Measurements from ENCODE around the gene ZNF146. TPM values are rescaled to one million over a fixed set of nuclear protein-coding genes. Genes with fewer than 3 reads are reported as not detected.

The ZNF146 gene
- total RNA-seq, 1 donor from 2014 or later = 126 TPM

DNA sequence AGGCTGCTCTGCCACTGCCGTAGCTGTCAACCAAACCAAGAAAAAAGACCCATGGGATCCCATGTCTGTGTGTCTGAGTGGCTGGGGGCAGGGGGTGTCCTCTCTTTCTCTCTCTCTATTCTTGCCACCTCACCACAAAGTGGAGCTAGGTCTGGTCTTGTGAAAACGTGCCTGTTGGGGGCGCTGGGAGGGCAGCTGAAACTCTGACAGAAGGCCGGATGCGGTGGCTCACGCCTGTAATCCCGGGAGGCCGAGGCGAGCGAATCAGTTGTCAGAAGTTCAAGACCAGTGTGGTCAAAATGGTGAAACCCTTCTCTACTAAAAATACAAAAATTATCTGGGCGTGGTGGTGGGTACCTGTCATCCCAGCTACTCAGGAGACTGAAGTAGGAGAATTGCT, 29.2 kb downstream of the ZNF146 start:
- peaks cover 12% of the 10 kb centered on the region for H3K4me1 Mint-ChIP-seq
- DNase-seq (ENCODE audit: low spot score in 2 of 2, unreplicated experiment in 2 of 2) = no peak
- peaks cover 15% of the 10 kb centered on the region for H3K27me3 Mint-ChIP-seq (ENCODE audit: low read depth)

DNA sequence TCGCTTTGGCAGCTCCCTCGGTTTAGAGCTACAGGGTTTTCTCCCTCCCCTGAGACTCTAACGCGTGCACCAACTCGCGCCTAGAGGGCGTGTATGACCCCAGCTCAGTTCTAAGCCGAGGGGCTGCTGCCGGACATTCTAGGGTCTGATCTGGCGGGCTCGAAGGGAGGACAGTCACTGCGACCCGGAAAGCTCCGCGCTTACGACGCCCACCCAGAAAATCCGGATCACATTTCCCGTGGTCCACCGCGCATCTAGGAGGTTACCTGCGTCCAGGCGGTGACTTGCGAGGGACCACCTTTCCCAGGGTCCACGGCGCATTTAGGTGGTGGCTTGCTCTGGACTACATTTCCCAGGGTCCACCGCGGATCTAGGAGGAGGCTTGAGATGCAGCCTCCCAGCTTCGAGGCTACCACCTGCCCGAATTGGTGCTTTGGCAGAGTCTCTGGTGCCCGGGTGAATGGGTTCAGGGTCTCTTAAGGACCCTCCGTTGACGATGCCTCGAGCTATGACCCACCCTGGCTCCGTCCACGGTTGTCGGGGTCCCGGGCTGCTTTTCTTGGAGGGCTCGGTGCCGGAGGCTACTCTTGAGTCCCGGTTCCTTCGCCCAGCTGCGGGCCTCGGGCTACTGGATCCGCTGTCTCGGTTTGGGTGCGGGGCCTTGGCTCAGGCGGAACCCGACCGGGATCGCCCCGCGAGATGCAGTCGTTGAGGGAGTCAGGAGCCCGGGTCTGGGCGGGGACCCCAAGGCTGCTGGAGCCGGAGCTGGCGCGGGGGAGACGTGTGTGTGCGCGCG, 30.5 kb downstream of the ZNF146 start:
- Mint-ChIP-seq H3K4me3 (peak overlapping the region; percentile 59), H3K4me1 (peaks cover 12% of the 10 kb centered on the region), H3K27me3 (ENCODE audit: low read depth) (peaks cover 15% of the 10 kb centered on the region), H3K9me3 (peaks cover 3% of the 10 kb centered on the region), H3K36me3 (peaks cover 8% of the 10 kb centered on the region), H3K27ac (no peak overlapping the region)
- TF ChIP-seq, protein P1, sequence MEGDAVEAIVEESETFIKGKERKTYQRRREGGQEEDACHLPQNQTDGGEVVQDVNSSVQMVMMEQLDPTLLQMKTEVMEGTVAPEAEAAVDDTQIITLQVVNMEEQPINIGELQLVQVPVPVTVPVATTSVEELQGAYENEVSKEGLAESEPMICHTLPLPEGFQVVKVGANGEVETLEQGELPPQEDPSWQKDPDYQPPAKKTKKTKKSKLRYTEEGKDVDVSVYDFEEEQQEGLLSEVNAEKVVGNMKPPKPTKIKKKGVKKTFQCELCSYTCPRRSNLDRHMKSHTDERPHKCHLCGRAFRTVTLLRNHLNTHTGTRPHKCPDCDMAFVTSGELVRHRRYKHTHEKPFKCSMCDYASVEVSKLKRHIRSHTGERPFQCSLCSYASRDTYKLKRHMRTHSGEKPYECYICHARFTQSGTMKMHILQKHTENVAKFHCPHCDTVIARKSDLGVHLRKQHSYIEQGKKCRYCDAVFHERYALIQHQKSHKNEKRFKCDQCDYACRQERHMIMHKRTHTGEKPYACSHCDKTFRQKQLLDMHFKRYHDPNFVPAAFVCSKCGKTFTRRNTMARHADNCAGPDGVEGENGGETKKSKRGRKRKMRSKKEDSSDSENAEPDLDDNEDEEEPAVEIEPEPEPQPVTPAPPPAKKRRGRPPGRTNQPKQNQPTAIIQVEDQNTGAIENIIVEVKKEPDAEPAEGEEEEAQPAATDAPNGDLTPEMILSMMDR (IDR thresholded peaks at IDR 0.05; ENCODE audit: unreplicated experiment) = no peak
- no peak for DNase-seq (ENCODE audit: low spot score in 2 of 2, unreplicated experiment in 2 of 2)

More for the DNA sequence above, 29.2 kb downstream of the ZNF146 start:
- Mint-ChIP-seq H3K27ac (no peak overlapping the region), H3K36me3 (peaks cover 17% of the 10 kb centered on the region), H3K9me3 (peaks cover 6% of the 10 kb centered on the region), H3K4me3 (no peak overlapping the region)
- TF ChIP-seq, protein P1 (IDR thresholded peaks at IDR 0.05; ENCODE audit: unreplicated experiment) = no peak

DNA sequence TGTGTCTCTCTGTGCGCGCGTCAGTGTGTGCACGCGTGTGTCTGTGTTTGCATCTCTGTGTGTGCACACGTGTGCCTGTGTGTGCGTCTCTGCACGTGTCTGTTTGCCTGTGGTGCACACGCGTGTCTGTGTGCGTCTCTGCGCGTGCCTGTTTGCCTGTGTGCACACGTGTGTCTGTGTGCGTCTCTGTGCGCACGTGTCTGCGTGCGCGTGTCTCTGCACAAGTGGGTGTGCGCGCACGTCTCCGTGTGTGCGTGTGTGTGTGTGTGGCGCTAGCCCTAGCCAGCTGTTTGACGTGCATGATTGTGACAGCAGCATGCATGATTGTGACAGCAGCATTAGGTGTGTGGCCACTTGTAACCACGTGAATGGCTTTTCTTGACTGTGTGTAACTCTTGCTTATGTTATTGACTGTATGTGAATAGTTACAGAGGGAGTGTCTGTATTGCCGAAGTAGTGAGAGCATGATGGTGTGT, 31.1 kb downstream of the ZNF146 start:
- Mint-ChIP-seq H3K36me3 (peaks cover 8% of the 10 kb centered on the region), H3K4me3 (peak overlapping the region; percentile 58), H3K9me3 (peaks cover 3% of the 10 kb centered on the region), H3K27ac (no peak overlapping the region), H3K4me1 (peaks cover 12% of the 10 kb centered on the region), H3K27me3 (ENCODE audit: low read depth) (peaks cover 15% of the 10 kb centered on the region)
- TF ChIP-seq, protein P1 (IDR thresholded peaks at IDR 0.05; ENCODE audit: unreplicated experiment) = no peak
- DNase-seq (ENCODE audit: low spot score in 2 of 2, unreplicated experiment in 2 of 2) = no peak

DNA sequence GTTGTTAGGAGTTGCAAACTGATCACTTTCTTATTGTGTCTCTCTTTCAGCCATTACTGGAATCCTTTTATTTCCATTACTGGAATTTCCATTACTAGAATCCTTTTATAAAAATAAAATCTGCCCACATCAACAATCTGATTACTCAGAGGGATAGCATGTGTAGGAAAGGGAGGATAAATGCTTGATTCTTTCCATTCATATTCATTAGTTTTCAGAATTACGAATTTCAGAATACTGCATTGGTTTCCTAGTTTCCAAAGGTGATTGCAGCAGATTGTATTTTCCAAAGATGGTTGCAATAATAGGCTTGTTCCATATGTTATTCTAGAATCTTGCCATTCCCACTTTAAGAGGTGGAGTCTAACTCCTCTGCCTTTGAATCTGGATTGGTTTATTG, 37.1 kb downstream of the ZNF146 start:
- peaks cover 26% of the 10 kb centered on the region for H3K9me3 Mint-ChIP-seq
- H3K27ac Mint-ChIP-seq = no peak overlapping the region
- no peak for DNase-seq (ENCODE audit: low spot score in 2 of 2, unreplicated experiment in 2 of 2)
- peaks cover 27% of the 10 kb centered on the region for H3K36me3 Mint-ChIP-seq
- H3K4me1 Mint-ChIP-seq = no peaks in the 10 kb centered on the region
- H3K27me3 Mint-ChIP-seq (ENCODE audit: low read depth) = no peaks in the 10 kb centered on the region
- TF ChIP-seq, protein P1 (IDR thresholded peaks at IDR 0.05; ENCODE audit: unreplicated experiment) = no peak
- no peak overlapping the region for H3K4me3 Mint-ChIP-seq

DNA sequence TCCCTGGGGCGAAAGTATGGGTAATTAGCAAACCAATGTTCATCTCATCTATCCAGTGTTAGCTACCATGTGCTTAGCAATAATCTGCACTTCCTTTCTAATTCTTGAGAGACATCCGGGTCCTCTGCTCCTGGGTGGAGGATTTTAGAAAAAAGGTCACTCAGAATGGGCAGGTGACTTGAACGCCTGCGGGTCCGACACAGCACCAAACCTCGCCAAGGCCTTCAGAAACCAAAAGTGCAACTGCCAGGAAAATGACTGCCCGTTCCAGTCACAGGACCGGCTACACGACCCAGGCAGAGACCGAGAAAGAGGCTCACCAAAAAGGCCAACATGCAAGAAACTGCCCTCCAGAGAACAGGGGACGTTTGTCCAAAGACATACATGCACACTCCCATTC, 39.9 kb downstream of the ZNF146 start:
- H3K27me3 Mint-ChIP-seq (ENCODE audit: low read depth) = no peaks in the 10 kb centered on the region
- H3K27ac Mint-ChIP-seq = no peak overlapping the region
- TF ChIP-seq, protein P1 (IDR thresholded peaks at IDR 0.05; ENCODE audit: unreplicated experiment) = no peak
- no peak for DNase-seq (ENCODE audit: low spot score in 2 of 2, unreplicated experiment in 2 of 2)
- no peak overlapping the region for H3K4me3 Mint-ChIP-seq
- peaks cover 26% of the 10 kb centered on the region for H3K9me3 Mint-ChIP-seq
- peaks cover 5% of the 10 kb centered on the region for H3K4me1 Mint-ChIP-seq
- H3K36me3 Mint-ChIP-seq = peaks cover 29% of the 10 kb centered on the region
